Fibroblast of upper back skin (primary cell): ENCODE results near the gene VPS37C.
"Not testable (repeated sequence)": the region's sequence is repeated elsewhere in the genome, so short reads cannot be mapped to it uniquely, and the experiment has no call there.

Experiments used
- DNase-seq: peaks from one replicate; pipeline ENCODE4 v3.0.0-alpha.2; 2013

The VPS37C gene

GRCh38 chr11:61174273-61174672, 13.0 kb upstream of the VPS37C start:
- no peak for DNase-seq

GRCh38 chr11:61173456-61173855, 12.2 kb upstream of the VPS37C start:
- DNase-seq, result peak; percentile 18

- DNase-seq, result no peak
Observed at GRCh38 chr11:61172888-61173287, 11.7 kb upstream of the VPS37C start.

GRCh38 chr11:61172356-61172755, 11.1 kb upstream of the VPS37C start:
- no peak for DNase-seq

- no peak for DNase-seq
Observed at GRCh38 chr11:61171907-61172306, 10.7 kb upstream of the VPS37C start.

- DNase-seq, result no peak
Observed at GRCh38 chr11:61170566-61170965, 9.3 kb upstream of the VPS37C start.

GRCh38 chr11:61168800-61169199, 7.6 kb upstream of the VPS37C start:
- no peak for DNase-seq

GRCh38 chr11:61168042-61168688, 6.9 kb upstream of the VPS37C start:
- DNase-seq, result no peak

GRCh38 chr11:61166331-61166730, 5.1 kb upstream of the VPS37C start:
- not testable (repeated sequence) for DNase-seq

GRCh38 chr11:61165785-61166184, 4.6 kb upstream of the VPS37C start:
- DNase-seq, result not testable (repeated sequence)

GRCh38 chr11:61164606-61165424, 3.6 kb upstream of the VPS37C start:
- no peak for DNase-seq

- DNase-seq, result no peak
Observed at GRCh38 chr11:61163714-61164605, 2.7 kb upstream of the VPS37C start.

- no peak for DNase-seq
Observed at GRCh38 chr11:61163021-61163420, 1.8 kb upstream of the VPS37C start.

- DNase-seq, result peak; percentile 49
Observed at GRCh38 chr11:61162092-61162941, 1.1 kb upstream of the VPS37C start.

GRCh38 chr11:61160487-61161189, 588 bp downstream of the VPS37C start:
- DNase-seq, result no peak

- DNase-seq, result peak; percentile 34
Observed at GRCh38 chr11:61158691-61159381, 2.4 kb downstream of the VPS37C start.

- DNase-seq, result no peak
Observed at GRCh38 chr11:61157743-61158142, 3.5 kb downstream of the VPS37C start.

GRCh38 chr11:61155741-61156140, 5.5 kb downstream of the VPS37C start:
- no peak for DNase-seq

GRCh38 chr11:61155312-61155711, 5.9 kb downstream of the VPS37C start:
- no peak for DNase-seq

GRCh38 chr11:61154528-61154927, 6.7 kb downstream of the VPS37C start:
- no peak for DNase-seq

GRCh38 chr11:61153593-61154095, 7.6 kb downstream of the VPS37C start:
- peak; percentile 24 for DNase-seq
